NCI-H1694 (cell line): Measurements from ENCODE around the gene ANKRD16.
"Not testable (repeated sequence)": the region's sequence is repeated elsewhere in the genome, so short reads cannot be mapped to it uniquely, and the experiment has no call there.

ENCODE experiments used
- DNase-seq: peaks from one replicate; lab custom pipeline; 2025; lab: John Stamatoyannopoulos, UW

The ANKRD16 gene

GRCh38 chr10:5903563-5903962, 13.9 kb upstream of the ANKRD16 start:
- DNase-seq, result no peak

- no peak for DNase-seq
Measured at GRCh38 chr10:5902511-5903274, 13.0 kb upstream of the ANKRD16 start.

- DNase-seq, result no peak
Measured at GRCh38 chr10:5900247-5900646, 10.6 kb upstream of the ANKRD16 start.

DNA sequence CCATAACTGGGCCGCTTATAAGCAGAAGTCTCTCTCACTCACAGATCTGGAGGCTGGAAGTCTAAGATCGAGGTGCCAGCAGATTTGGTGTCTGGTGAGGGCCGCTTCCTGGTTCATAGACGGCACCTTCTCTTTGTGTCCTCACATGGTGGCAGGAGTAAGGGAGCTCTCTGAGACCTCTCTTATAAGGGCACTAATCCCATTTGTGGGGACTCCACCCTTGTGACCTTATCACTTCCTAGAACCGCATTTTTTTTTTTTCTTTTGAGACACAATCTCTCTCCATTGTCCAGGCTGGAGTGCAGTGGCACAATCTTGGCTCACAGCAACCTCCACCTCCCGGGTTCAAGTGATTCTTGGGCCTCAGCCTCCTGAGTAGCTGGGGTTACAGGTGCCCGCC, 8.5 kb upstream of the ANKRD16 start:
- no peak for DNase-seq

GRCh38 chr10:5897504-5897903, 7.8 kb upstream of the ANKRD16 start:
- no peak for DNase-seq

GRCh38 chr10:5897053-5897340, 7.3 kb upstream of the ANKRD16 start:
- DNase-seq, result no peak

GRCh38 chr10:5896208-5897052, 6.7 kb upstream of the ANKRD16 start:
- no peak for DNase-seq

- no peak for DNase-seq
Measured at GRCh38 chr10:5895804-5896203, 6.1 kb upstream of the ANKRD16 start.

GRCh38 chr10:5895365-5895764, 5.7 kb upstream of the ANKRD16 start:
- no peak for DNase-seq

GRCh38 chr10:5894873-5895272, 5.2 kb upstream of the ANKRD16 start:
- no peak for DNase-seq

DNA sequence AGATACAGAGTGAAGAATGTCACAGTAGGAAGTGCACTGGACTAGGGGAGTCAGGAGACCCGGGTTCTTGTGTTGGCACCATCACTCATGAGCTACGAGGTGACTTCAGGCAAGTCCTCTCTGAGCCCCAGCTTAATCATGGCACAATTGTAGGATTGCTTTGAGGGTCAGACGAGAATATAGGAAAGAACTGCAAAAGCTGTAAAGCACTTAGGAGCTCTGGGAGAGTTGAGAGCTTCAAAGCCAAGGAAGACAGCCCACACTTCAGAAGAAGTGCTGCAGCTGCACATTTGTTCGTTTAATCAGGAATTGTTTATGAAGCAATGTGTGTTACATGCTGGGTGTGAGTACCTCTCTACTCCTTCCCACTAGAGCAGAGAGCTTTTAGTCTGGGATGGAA, 4.7 kb upstream of the ANKRD16 start:
- DNase-seq, result no peak

DNA sequence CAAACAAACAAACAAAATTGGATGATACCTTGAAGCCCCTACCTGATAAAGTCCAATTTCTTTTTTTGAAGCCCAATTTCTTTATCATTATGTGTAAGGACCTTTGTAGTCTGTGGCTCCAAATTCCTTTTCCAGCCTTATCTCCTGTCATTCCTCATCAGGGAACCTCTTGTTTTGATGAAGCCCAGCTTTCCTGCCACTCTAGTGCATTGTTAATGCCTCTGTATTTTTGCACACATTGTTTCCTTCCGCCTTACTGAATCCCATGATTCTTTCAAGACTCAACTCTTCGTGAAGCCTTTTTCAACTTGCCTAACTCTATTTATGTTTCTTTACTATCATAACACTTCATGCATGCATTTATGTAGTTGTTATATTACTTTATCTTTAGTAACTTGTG, 3.6 kb upstream of the ANKRD16 start:
- no peak for DNase-seq

DNA sequence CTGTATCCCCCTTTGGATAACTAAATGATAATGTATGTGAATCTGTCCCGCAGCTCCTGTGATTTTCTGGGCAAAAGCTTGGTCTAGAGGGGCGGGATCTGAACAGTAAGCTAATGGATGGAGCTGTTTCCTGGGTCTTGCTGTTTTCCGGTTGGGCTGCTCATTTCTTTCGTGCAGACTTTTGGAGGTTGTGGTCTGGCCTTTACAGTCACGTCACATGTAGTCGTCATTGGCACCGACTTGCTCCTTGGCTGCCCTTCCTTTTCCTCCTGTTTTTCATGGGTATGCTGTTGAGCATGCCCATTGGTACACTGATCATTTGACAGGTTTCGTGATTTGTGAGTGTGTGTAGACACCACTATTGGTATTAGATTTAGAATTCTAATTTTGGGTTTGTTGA, 2.3 kb upstream of the ANKRD16 start:
- DNase-seq, result no peak

GRCh38 chr10:5891009-5891408, 1.3 kb upstream of the ANKRD16 start:
- no peak for DNase-seq

GRCh38 chr10:5890452-5890915, 791 bp upstream of the ANKRD16 start:
- DNase-seq, result no peak

- no peak for DNase-seq
Measured at GRCh38 chr10:5888843-5889623, 660 bp downstream of the ANKRD16 start.

GRCh38 chr10:5888351-5888750, 1.3 kb downstream of the ANKRD16 start:
- DNase-seq, result no peak

DNA sequence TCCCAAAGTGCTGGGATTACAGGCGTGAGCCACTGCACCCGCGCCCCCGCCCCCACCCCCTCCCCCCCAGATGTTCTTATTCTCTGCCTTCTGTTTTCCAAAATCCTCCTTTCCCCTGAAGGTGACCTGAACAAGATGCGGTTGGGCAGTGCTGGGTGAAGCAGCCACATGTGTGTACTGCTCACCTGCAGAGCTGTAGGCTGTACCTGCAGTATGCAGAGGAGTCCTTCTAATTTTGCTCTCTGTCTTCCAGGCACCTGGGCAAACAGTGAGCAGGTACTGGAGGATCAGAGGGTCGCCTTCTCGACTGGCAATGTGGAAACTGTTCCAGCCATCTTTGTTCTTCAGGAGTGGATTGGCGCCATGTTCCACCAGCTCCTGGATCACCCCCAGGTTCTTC, 2.1 kb downstream of the ANKRD16 start:
- no peak for DNase-seq

DNA sequence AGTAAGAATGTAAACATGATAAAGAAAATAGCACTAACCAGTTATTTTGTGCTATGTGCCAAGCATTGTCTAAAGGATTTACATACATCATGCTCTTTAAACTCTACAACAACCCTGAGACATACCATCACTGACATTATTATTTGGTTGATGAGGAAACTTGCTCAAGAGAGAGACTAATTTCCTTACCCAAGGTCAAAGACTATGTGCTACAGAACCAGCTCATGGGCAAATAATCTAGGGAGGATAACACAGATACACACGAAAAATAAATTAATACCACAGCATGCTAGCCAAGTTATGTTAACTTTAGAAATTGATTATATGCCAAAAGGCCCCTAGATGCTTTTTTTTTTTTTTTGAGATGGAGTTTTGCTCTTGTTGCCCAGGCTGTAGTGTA, 2.7 kb downstream of the ANKRD16 start:
- DNase-seq, result no peak

- DNase-seq, result no peak
Measured at GRCh38 chr10:5885619-5886018, 4.1 kb downstream of the ANKRD16 start.

GRCh38 chr10:5882961-5883360, 6.7 kb downstream of the ANKRD16 start:
- DNase-seq, result no peak

DNA sequence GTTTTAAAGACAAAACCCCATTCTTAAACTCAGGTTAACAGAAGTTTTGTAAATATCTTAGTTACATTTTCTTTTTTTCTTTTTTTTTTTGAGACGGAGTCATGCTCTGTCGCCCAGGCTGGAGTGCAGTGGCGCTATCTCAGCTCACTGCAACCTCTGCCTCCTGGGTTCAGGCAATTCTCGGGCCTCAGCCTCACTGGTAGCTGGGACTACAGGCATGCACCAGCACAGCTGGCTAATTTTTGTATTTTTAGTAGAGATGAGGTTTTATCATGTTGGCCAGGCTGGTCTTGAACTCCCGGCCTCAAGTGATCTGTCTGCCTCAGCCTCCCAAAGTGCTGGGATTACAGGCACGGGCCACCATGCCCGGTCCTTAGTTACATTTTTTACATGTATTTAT, 12.7 kb downstream of the ANKRD16 start:
- not testable (repeated sequence) for DNase-seq
